Colonic mucosa (tissue), 4 donors: ENCODE data around the gene KRT10. TPM values are rescaled to one million over a fixed set of nuclear protein-coding genes. Genes with fewer than 3 reads are reported as not detected.
"Not testable (repeated sequence)": the region's sequence is repeated elsewhere in the genome, so short reads cannot be mapped to it uniquely, and the experiment has no call there.

Source experiments
- DNase-seq: peaks from one replicate; pipeline ENCODE4 v3.0.0-alpha.2; 2020
- H3K27ac ChIP-seq: fragments of 200-600 bp; one replicate; pipeline ENCODE4 v1.8.0; 2021
- H3K27me3 ChIP-seq: fragments of 200-600 bp; one replicate; pipeline ENCODE4 v1.8.0; 2021
- H3K36me3 ChIP-seq: fragments of 200-600 bp; one replicate; pipeline ENCODE4 v1.8.0; 2021
- H3K4me1 ChIP-seq: fragments of 200-600 bp; one replicate; pipeline ENCODE4 v1.8.0; 2021; ENCODE audit warnings: mild to moderate bottlenecking
- H3K4me3 ChIP-seq: fragments of 200-600 bp; one replicate; pipeline ENCODE4 v1.8.0; 2021
- H3K9ac ChIP-seq, 2 donors: one replicate each; pipeline ENCODE4 v1.7.0; 2013; ENCODE audit warnings: control low read depth in 2 of 2, low read depth in 2 of 2, low read length in 2 of 2
- H3K9me3 ChIP-seq: fragments of 200-600 bp; one replicate; pipeline ENCODE4 v1.8.0; 2021
- CTCF ChIP-seq: fragments of 200-600 bp; IDR thresholded peaks from one replicate; pipeline ENCODE4 v1.8.0; 2022; ENCODE audit warnings: antibody characterized with exemption, mild to moderate bottlenecking
- intact Hi-C: fragments of 100-400 bp; cut with DNase I; formaldehyde crosslinking; loops from one replicate; pipeline ENCODE4 v1.14.1; 2022
- total RNA-seq, 2 donors: library from RNA; stranded (reverse); fragmentation: NEBNext Ultra II Directional in 1 of 2; extraction: Animal tissue kit (Norgen Biotek cat#: 25700) in 1 of 2; gene quantifications; one replicate each; pipeline ENCODE4 v1.2.1, GENCODE V29; 2021
- donor health status: healthy.
- donor health status: DM: no; HTN: no; CAD: no.
- donor health status: DM: no; HTN: no; CAD: no.

The KRT10 gene
- total RNA-seq, 2 donors from 2014 or later: 33.6 to 35.1 TPM

- Histone ChIP-seq H3K4me3 (peak overlapping the region; percentile 60), H3K9ac (peak overlapping the region; percentile 26 to 40), H3K36me3 (no peaks in the 10 kb centered on the region), H3K27me3 (no peaks in the 10 kb centered on the region), H3K9me3 (no peaks in the 10 kb centered on the region), H3K27ac (peak overlapping the region; percentile 82), H3K4me1 (no peaks in the 10 kb centered on the region)
- TF ChIP-seq CTCF: no peak
- no peak for DNase-seq
- intact Hi-C loops: no loop called here
These were observed 4.1 kb downstream of the KRT10 start for GRCh38 chr17:40818343-40818732.

GRCh38 chr17:40817103-40817682, 5.2 kb downstream of the KRT10 start:
- DNase-seq: no peak
- Histone ChIP-seq H3K27ac (no peak overlapping the region), H3K4me1 (no peaks in the 10 kb centered on the region), H3K36me3 (no peaks in the 10 kb centered on the region), H3K4me3 (no peak overlapping the region), H3K27me3 (no peaks in the 10 kb centered on the region), H3K9me3 (no peaks in the 10 kb centered on the region), H3K9ac (no peak overlapping the region)
- intact Hi-C loops: no loop called here
- TF ChIP-seq CTCF: no peak

GRCh38 chr17:40816569-40816968, 5.8 kb downstream of the KRT10 start:
- intact Hi-C loops: no loop called here
- Histone ChIP-seq H3K9me3 (no peaks in the 10 kb centered on the region), H3K4me3 (no peak overlapping the region), H3K4me1 (no peaks in the 10 kb centered on the region), H3K27ac (no peak overlapping the region), H3K9ac (no peak overlapping the region), H3K36me3 (no peaks in the 10 kb centered on the region), H3K27me3 (peaks cover 2% of the 10 kb centered on the region)
- DNase-seq: no peak
- TF ChIP-seq CTCF: no peak

DNA sequence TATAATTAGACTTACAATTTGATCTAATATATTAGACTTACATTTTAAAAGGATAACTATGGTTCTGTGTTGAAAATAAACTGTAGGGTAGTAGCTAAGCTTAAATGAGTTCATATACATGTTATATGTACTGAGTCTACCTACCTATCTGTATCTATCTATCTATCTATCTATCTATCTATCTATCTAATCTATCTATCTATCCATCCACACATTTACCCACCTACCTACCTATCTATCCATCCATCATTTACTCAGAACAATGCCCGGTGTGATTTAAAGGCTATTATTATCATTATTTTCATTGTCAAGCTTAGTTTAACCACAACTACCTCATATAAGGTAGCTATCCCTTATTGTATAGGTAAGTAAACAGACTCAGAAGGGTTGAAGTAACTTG, 7.0 kb downstream of the KRT10 start:
- H3K4me1 ChIP-seq: no peaks in the 10 kb centered on the region
- intact Hi-C loops: no loop called here
- H3K27me3 ChIP-seq: peaks cover 11% of the 10 kb centered on the region
- no peak for DNase-seq
- H3K4me3 ChIP-seq: no peak overlapping the region
- H3K9ac ChIP-seq: no peak overlapping the region
- no peaks in the 10 kb centered on the region for H3K9me3 ChIP-seq
- no peak overlapping the region for H3K27ac ChIP-seq
- H3K36me3 ChIP-seq: no peaks in the 10 kb centered on the region
- TF ChIP-seq CTCF: no peak

DNA sequence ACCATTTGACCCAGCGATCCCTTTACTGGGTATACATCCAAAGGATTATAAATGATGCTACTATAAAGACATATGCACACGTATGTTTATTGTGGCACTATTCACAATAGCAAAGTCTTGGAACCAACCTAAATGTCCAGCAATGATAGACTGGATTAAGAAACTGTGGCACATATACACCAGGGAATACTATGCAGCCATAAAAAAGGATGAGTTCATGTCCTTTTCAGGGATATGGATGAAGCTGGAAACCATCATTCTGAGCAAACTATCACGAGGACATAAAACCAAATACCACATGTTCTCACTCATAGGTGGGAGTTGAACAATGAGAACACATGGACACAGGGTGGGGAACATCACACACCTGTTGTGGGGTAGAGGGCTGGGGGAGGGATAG, 7.8 kb downstream of the KRT10 start:
- H3K9me3 ChIP-seq, intact Hi-C loops: not testable (repeated sequence)

DNA sequence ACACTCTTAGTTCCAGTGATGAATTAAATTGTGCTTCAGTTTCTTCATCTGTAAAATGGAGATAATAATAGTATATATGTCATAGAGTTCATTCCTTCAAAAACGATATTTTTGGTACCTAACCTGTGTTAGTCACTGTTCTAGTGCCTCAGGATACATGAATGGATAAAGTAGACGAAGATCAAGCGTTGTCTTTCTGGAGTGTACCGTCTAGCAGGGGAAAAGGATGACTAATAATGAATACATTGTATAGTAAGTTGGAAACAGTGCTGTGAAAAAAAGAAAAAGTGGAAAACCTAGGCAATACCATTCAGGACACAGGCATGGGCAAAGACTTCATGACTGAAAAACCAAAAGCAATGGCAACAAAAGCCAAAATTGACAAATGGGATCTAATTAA, 8.6 kb downstream of the KRT10 start:
- DNase-seq: no peak
- Histone ChIP-seq H3K36me3 (no peaks in the 10 kb centered on the region), H3K9me3 (no peaks in the 10 kb centered on the region), H3K27ac (no peak overlapping the region), H3K4me1 (no peaks in the 10 kb centered on the region), H3K9ac (no peak overlapping the region), H3K4me3 (no peak overlapping the region), H3K27me3 (peaks cover 12% of the 10 kb centered on the region)
- no peak for TF ChIP-seq CTCF
- intact Hi-C loops: no loop called here

More for the DNA sequence above, 7.8 kb downstream of the KRT10 start:
- H3K9ac ChIP-seq, H3K36me3 ChIP-seq, H3K27ac ChIP-seq, DNase-seq, H3K4me3 ChIP-seq, H3K4me1 ChIP-seq: not testable (repeated sequence)
- H3K27me3 ChIP-seq: peaks cover 12% of the 10 kb centered on the region
